NCI-H82 treated with DMSO at 0.1 percent for 48 hours (cell line): ENCODE data around the gene GCLM.
"Not testable (repeated sequence)": the region's sequence is repeated elsewhere in the genome, so short reads cannot be mapped to it uniquely, and the experiment has no call there.

Source experiments
- DNase-seq: peaks from one replicate; lab custom pipeline; 2025; ENCODE audit not compliant: unreplicated experiment; lab: John Stamatoyannopoulos, UW

GCLM gene

GRCh38 chr1:93909146-93910050 lies at the start of gene GCLM:
TSS of gene GCLM (minus strand) at chr1:93909430. CDS start at chr1:93909163, 267 bp downstream.
- DNase-seq: peak; percentile 81

- no peak for DNase-seq
These were observed 49.5 kb upstream of the GCLM start for GRCh38 chr1:93958726-93959100.

DNA sequence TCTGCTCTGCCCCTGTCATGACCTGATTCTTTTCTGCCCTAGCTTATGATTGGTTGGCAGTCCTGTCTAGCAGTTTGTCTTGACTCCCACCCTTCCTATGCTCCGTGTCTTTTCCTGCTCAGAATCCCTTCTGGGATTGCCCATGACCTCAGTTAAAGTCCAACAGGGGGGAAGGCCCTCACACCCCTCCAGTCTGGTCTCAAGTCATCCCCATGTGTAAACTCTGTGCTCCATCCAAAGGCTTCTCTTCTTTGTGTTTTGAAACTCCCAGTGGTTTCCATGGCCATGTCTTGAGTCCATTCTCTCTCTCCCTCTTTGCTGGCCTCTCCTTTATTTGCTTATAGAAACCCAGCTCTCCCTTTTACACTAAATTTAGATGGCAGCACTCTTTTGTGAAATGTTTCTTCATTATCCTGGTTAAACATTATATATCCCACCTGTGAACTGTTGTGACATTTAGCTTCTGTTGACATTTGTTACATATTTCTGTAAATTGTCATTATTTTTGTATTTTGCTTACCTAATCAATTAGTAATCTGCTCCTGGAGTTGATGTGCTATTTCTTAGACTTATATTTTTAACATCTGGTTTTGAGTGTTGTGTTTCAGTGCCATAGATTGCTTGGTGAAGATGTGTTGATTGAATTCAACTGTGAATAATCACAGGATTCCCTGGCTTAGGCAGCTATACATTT lies 48.9 kb upstream of the GCLM start:
- no peak for DNase-seq

- DNase-seq: no peak
These were observed 46.5 kb upstream of the GCLM start for GRCh38 chr1:93955765-93956164.

DNA sequence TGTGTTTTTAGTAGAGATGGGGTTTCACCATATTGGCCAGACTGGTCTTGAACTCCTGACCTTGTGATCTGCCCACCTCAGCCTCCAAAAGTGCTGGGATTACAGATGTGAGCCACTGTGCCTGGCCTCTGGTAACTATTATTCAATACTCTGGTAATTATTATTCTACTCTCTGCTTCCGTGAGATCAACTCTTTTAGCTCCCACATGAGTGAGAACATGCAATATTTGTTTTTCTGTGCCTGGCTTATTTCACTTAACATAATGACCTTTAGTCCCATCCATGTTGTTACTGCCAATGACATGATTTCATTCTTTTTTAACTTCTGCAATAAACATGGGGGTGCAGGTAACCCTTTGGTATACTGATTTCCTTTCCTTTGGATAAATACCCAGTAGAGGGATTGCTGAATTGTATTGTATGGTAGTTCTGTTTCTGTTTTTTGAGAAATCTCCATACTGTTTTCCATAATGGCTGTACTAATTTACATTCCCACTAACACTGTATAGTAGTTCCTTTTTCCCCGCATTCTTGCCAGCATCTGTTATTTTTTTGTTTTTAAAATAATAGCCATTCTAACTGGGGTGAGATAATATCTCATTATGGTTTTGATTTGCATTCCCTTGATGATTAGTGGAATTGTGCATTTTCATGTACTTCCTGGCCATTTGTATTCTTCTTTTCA lies 37.9 kb upstream of the GCLM start:
- not testable (repeated sequence) for DNase-seq

DNA sequence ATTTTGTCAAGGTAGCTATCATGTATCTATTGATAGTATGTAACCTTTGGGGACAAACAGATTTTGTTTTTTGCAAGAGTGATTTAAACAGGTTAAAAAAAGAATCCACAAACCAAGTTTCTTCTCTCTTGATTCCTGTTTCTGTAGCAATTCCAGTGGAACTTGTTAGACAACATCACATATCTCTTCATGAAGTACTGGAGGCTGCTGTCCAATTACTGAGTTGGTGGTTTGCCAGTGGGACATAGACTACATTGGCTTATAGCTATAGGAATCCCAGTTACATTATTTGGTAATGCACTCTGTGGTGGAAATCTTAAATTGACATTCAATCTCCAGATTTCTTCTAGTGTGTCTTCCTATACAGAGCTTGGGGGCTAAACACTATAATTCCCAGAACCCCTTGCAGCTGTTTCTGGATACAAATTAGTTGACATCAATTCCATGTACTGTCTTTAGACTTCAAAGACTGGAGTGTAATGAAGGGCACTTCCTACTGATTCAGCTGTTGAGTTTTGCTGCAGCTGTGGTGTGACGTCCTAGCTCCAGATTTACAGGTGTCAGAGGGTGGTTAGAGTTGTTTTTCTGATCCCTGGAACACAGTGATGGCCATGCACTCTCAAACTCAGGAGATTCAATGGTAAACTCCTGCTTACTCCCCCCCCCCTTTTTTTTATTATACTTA lies 29.4 kb upstream of the GCLM start:
- DNase-seq: no peak

GRCh38 chr1:93937997-93938396 lies 28.8 kb upstream of the GCLM start:
- DNase-seq: no peak

- DNase-seq: peak; percentile 58
These were observed 16.0 kb upstream of the GCLM start for GRCh38 chr1:93925206-93925605.

DNA sequence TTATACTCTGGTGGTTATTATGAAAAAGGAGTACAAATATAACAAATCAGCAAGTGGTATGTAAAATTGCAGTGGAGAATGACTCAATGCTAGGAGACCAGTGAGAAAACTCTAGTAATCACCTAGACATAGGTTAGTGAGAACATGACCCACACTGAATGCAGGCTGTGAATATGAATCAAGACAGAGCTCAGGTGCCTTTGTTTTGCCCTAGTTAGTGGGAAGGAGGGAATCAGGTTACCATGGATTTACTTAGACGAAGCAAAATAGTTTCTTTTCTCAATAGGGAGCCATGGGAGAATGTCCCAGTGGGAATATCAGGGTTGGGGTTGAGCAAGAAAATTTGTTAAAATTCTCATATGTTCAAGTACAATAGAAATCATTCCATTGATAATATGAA lies 10.6 kb upstream of the GCLM start:
- no peak for DNase-seq

- no peak for DNase-seq
These were observed 8.1 kb upstream of the GCLM start for GRCh38 chr1:93917302-93917701.

DNA sequence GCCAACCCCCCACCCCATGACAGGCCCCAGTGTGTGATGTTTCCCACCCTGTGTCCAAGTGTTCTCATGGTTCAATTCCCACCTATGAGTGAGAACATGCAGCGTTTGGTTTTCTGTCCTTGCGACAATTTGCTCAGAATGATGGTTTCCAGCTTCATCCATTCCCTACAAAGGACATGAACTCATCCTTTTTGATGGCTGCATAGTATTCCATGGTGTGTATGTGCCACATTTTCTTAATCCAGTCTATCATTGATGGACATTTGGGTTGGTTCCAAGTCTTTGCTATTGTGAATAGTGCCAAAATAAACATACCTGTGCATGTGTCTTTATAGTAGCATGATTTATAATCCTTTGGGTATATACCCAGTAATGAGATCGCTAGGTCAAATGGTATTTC lies 1.6 kb upstream of the GCLM start:
- not testable (repeated sequence) for DNase-seq

DNA sequence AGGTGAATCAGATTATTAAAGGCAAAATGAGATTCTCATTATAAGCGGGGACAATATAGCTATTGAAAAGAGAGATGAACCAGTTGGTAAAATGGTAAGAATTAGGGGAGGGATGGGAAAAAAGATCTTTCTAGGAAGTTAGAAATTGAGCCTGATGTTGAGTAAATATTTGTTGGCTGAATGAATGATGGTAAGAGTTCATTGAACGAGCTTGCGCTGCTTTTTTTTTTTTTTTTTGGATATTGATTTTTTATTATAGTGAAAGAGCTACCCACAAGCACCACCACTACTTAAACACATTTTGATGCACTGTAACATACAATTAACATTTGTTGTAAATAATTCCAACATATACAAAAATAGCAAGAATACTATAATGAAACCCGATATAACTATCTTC lies 1.1 kb upstream of the GCLM start:
- DNase-seq: no peak

DNA sequence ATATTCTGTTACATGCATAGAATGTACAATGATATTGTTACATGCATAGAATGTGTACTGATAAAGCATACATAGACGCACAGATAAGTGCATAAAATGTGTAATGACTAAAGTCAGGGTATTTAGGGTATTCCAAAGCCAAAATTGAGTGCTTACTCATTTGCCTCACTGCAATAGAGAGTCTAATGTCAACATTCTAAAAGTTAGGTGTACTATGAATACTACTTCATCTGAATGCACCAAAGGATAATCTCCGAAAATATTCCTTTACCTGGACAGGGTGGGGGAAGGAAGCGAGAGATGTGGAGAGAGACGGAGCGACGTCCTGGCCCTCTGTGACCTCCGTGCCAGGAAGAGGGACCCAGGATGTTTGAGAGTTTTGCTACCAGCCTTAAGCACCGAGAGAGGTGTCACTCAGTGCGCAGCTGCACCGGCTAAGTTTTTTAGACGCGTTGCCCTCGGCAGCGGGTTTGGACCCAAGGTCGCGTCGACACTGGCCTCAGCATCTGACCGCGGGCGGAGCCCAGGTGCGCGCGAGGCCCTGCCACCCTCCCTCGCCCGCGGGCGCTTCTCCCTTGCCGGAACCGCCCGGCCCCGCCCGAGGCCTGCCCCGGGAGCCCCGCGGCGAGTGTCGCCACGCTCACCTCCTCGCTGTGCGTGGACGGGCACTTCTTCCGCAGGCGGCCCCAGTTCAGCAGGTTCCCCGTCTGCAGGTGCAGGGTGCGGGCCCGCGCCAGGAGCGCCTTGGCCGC lies 660 bp downstream of the GCLM start:
- no peak for DNase-seq

GRCh38 chr1:93907718-93908117 lies 1.5 kb downstream of the GCLM start:
- no peak for DNase-seq

GRCh38 chr1:93906480-93906879 lies 2.8 kb downstream of the GCLM start:
- no peak for DNase-seq

GRCh38 chr1:93905734-93906133 lies 3.5 kb downstream of the GCLM start:
- no peak for DNase-seq

DNA sequence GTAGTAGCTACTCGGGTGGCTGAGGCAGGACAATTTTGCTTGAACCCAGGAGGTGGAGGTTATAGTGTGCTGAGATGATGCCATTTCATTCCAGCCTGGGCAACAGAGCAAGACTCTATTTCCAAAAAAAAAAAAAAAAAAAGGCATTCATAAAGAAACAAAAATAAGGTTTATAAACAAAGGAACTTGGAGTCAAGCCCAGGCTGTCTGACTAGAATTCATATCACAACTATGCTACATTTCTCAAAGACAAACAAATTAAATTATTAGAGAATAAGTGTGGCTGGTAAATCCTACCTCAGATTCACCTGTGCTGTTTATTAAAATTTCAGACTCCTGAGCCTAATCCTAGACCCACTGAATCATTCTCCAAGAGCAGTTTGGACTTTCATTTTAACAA lies 4.2 kb downstream of the GCLM start:
- DNase-seq: no peak

DNA sequence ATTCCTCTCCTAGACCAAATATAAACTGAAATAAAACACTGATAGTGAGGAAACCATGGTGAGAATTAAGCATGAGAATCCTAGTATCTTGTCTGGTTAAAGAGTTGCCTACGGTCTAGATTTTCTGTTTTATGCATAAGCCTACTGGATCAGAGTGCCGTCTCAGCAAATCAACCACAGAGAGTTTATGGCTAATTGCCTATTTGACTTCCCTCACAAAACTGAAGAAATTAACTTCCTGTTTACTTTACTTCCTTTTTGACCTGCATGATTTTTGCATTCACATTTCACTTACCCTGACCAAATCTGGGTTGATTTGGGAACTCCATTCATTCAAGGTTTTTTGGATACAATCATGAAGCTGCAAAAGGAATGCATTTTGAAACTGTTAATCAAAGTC lies 5.0 kb downstream of the GCLM start:
- no peak for DNase-seq

- no peak for DNase-seq
These were observed 8.3 kb downstream of the GCLM start for GRCh38 chr1:93900723-93901504.
